ENCODE measurements around the gene PDGFA. TPM values are rescaled to one million over a fixed set of nuclear protein-coding genes. Genes with fewer than 3 reads are reported as not detected.
A peak's percentile ranks its signal among the peaks of the same experiment; 100 is the strongest.

Gene PDGFA
- total and polyA plus RNA-seq, 11 donors: 11.8 to 50.9 (median 20.3) TPM

DNA sequence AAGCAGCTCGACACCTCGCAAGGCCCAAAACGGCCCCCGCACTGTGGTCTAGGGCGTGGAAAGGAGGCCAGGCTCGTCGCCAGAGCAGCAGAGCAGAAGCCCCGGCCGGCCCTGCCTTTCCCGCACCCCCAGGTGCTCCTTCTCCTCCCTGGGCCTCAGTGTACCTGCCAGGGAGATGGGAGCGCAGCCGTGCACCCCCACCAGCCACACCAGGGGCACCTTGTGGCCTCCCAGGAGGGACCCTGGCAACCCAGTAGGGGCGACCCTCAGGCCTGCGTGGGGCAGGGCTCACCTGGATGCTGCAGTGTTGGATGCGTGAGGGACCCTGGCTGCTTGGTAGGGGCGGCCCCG lies 9.5 kb downstream of the PDGFA start:
- H3K27ac ChIP-seq: no peak overlapping the region
- DNase-seq (peak in 3 of 5 donors; percentile 19 to 51 (median 21)), ATAC-seq (no peak)
- 91 to 100% (median 93%) methylated on average over 5 to 17 of the region's 17 CpGs for WGBS, 4 donors
- no peaks in the 10 kb centered on the region for H3K27me3 ChIP-seq
- H3K36me3 ChIP-seq: peaks cover 0 to 57% (median 30%) of the 10 kb centered on the region in 9 donors
- H3K9me3 ChIP-seq: no peaks in the 10 kb centered on the region
- intact Hi-C loops (cut with DNase I): loop anchor here in 5 of 10 donors (5.0 to 10.0 kb wide), 5 partner anchors 145 to 365 kb away; partner anchors contain the start of gene GET4 (in 1 of the 5)
- peaks cover 0 to 34% (median 16%) of the 10 kb centered on the region in 12 donors for H3K4me1 ChIP-seq
- H3K4me3 ChIP-seq: no peak overlapping the region
- TF ChIP-seq POLR2A (IDR thresholded peaks at IDR 0.05): no peak
- TF ChIP-seq, protein P1, sequence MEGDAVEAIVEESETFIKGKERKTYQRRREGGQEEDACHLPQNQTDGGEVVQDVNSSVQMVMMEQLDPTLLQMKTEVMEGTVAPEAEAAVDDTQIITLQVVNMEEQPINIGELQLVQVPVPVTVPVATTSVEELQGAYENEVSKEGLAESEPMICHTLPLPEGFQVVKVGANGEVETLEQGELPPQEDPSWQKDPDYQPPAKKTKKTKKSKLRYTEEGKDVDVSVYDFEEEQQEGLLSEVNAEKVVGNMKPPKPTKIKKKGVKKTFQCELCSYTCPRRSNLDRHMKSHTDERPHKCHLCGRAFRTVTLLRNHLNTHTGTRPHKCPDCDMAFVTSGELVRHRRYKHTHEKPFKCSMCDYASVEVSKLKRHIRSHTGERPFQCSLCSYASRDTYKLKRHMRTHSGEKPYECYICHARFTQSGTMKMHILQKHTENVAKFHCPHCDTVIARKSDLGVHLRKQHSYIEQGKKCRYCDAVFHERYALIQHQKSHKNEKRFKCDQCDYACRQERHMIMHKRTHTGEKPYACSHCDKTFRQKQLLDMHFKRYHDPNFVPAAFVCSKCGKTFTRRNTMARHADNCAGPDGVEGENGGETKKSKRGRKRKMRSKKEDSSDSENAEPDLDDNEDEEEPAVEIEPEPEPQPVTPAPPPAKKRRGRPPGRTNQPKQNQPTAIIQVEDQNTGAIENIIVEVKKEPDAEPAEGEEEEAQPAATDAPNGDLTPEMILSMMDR (IDR thresholded peaks at IDR 0.05): no peak

DNA sequence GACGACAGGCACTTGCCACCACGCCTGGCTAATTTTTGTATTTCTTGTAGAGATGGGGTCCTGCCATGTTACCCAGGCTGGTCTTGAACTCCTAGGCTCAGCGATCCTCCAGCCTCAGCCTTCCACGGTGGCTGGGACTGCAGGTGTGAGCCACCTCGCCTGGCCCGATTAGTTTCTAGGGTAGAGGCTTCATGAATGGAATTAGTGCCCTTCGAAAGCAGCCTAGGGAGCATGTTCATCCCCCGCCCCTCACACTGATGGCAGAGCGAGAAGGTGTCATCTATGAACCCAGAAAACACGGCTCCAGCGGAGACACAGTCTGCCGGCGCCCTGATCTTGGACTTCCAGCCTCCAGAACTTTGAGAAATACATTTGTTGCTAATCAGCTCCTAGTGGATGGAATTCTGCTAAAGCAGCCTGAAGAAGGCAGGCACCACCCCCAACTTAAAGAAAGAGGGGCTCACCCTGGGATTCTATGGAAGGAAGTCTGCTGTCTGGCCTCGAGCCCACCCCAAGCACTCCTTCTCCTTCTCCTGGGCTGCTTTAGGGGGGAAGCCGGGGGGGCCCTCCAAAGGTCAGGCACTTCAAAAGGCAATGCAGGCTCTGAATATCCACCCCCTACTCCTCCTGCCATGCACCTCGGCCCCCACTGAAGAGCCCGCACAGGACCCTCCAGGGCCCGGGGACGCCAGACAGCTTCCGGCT lies 10.1 kb downstream of the PDGFA start:
- Histone ChIP-seq H3K4me1 (peaks cover 2 to 34% (median 17%) of the 10 kb centered on the region in 12 donors), H3K36me3 (peaks cover 0 to 56% (median 30%) of the 10 kb centered on the region in 9 donors), H3K9me3 (no peaks in the 10 kb centered on the region), H3K4me3 (no peak overlapping the region), H3K27ac (no peak overlapping the region), H3K27me3 (no peaks in the 10 kb centered on the region)
- intact Hi-C loops (cut with DNase I): loop anchor here in 5 of 10 donors (5.0 to 10.0 kb wide), 5 partner anchors 145 to 365 kb away; partner anchors contain the start of gene GET4 (in 1 of the 5)
- DNase-seq: peak in 3 of 5 donors; percentile 7 to 22 (median 14)
- ATAC-seq: no peak
- 89 to 94% (median 91%) methylated on average over 19 to 20 of the region's 20 CpGs for WGBS, 4 donors
- TF ChIP-seq, protein P1 (IDR thresholded peaks at IDR 0.05): no peak
- no peak for TF ChIP-seq POLR2A (IDR thresholded peaks at IDR 0.05)

- 88 to 95% (median 93%) methylated on average over 10 to 12 of the region's 12 CpGs for WGBS, 4 donors
- Histone ChIP-seq H3K4me1 (peaks cover 1 to 34% (median 17%) of the 10 kb centered on the region in 12 donors), H3K36me3 (peaks cover 0 to 54% (median 30%) of the 10 kb centered on the region in 9 donors), H3K27me3 (no peaks in the 10 kb centered on the region), H3K27ac (no peak overlapping the region), H3K9me3 (no peaks in the 10 kb centered on the region), H3K4me3 (no peak overlapping the region)
- DNase-seq: peak in 3 of 5 donors; percentile 3 to 57 (median 14)
- intact Hi-C loops (cut with DNase I): no loop called here
- ATAC-seq: no peak
- TF ChIP-seq, protein P1 (IDR thresholded peaks at IDR 0.05): no peak
- TF ChIP-seq POLR2A (IDR thresholded peaks at IDR 0.05): no peak
These were observed 11.0 kb downstream of the PDGFA start for GRCh38 chr7:508461-509170.
